KMS-11 (cell line): ENCODE measurements around the gene CAGE1.
"Not testable (repeated sequence)": the region's sequence is repeated elsewhere in the genome, so short reads cannot be mapped to it uniquely, and the experiment has no call there.

Source experiments
- H2AFZ ChIP-seq: fragments of 200-600 bp; sonication (generic); 2 replicates; pipeline ENCODE4 v1.6.1; 2016; ENCODE audit warnings: antibody characterized with exemption, mixed run types, low read depth
- H3K27ac ChIP-seq: fragments of 200-600 bp; sonication (generic); 2 replicates; pipeline ENCODE4 v1.6.1; 2016; ENCODE audit warnings: mild to moderate bottlenecking, mixed run types
- H3K27me3 ChIP-seq: fragments of 200-600 bp; sonication (generic); 2 replicates; pipeline ENCODE4 v1.6.1; 2017; ENCODE audit warnings: mild to moderate bottlenecking, low read depth, mixed run types, moderate library complexity; ENCODE audit not compliant: insufficient read depth
- H3K36me3 ChIP-seq: fragments of 200-600 bp; sonication (generic); 2 replicates; pipeline ENCODE4 v1.6.1; 2017; ENCODE audit warnings: mild to moderate bottlenecking, mixed run types; ENCODE audit not compliant: insufficient read depth
- H3K4me1 ChIP-seq: fragments of 200-600 bp; sonication (generic); 2 replicates; pipeline ENCODE4 v1.6.1; 2016; ENCODE audit warnings: mild to moderate bottlenecking, low read depth, mixed run types; ENCODE audit not compliant: poor library complexity, severe bottlenecking
- H3K4me2 ChIP-seq: fragments of 200-600 bp; sonication (generic); 2 replicates; pipeline ENCODE4 v1.7.0; 2016; ENCODE audit warnings: mild to moderate bottlenecking, mixed run types
- H3K4me3 ChIP-seq: fragments of 200-600 bp; sonication (generic); IDR thresholded peaks from 2 replicates; pipeline ENCODE4 v1.6.1; 2017; ENCODE audit warnings: low read depth, low read length, mixed read lengths; ENCODE audit not compliant: insufficient read depth
- H3K79me2 ChIP-seq: fragments of 200-600 bp; sonication (generic); 2 replicates; pipeline ENCODE4 v1.6.1; 2016; ENCODE audit warnings: low read depth, mixed run types; ENCODE audit not compliant: insufficient read depth
- H3K9ac ChIP-seq: fragments of 200-600 bp; sonication (generic); 2 replicates; pipeline ENCODE4 v1.6.1; 2016; ENCODE audit warnings: mild to moderate bottlenecking, mixed run types
- H4K20me1 ChIP-seq: fragments of 200-600 bp; sonication (generic); 2 replicates; pipeline ENCODE4 v1.6.1; 2016; ENCODE audit warnings: mild to moderate bottlenecking, mixed run types; ENCODE audit not compliant: insufficient read depth
- CTCF ChIP-seq: fragments of 200-600 bp; sonication (generic); conservative IDR thresholded peaks from 2 replicates; pipeline ENCODE4 v1.6.1; 2017; ENCODE audit warnings: low read depth, mild to moderate bottlenecking, antibody characterized with exemption, low read length, moderate library complexity, mixed read lengths

Gene CAGE1

GRCh38 chr6:7317538-7317937 lies 72.0 kb downstream of the CAGE1 start:
- Histone ChIP-seq H3K27ac (no peak overlapping the region), H3K36me3 (no peaks in the 10 kb centered on the region), H3K4me2 (no peak overlapping the region), H2AFZ (no peak overlapping the region), H3K9ac (no peak overlapping the region), H3K4me1 (peaks cover 8% of the 10 kb centered on the region), H3K27me3 (no peaks in the 10 kb centered on the region), H3K79me2 (peaks cover 3% of the 10 kb centered on the region), H3K4me3 (no peak overlapping the region), H4K20me1 (no peaks in the 10 kb centered on the region)
- TF ChIP-seq CTCF = no peak

- H3K27ac ChIP-seq = no peak overlapping the region
- no peak overlapping the region for H3K4me3 ChIP-seq
- no peak for TF ChIP-seq CTCF
- peaks cover 10% of the 10 kb centered on the region for H3K79me2 ChIP-seq
- H4K20me1 ChIP-seq = no peaks in the 10 kb centered on the region
- peaks cover 8% of the 10 kb centered on the region for H3K4me1 ChIP-seq
- no peak overlapping the region for H3K9ac ChIP-seq
- H3K36me3 ChIP-seq = no peaks in the 10 kb centered on the region
- no peak overlapping the region for H2AFZ ChIP-seq
- no peak overlapping the region for H3K4me2 ChIP-seq
- H3K27me3 ChIP-seq = no peaks in the 10 kb centered on the region
Measured at GRCh38 chr6:7316658-7317533, 72.6 kb downstream of the CAGE1 start.

GRCh38 chr6:7315948-7316365 lies 73.6 kb downstream of the CAGE1 start:
- H2AFZ ChIP-seq = no peak overlapping the region
- no peak overlapping the region for H3K27ac ChIP-seq
- peaks cover 18% of the 10 kb centered on the region for H3K4me1 ChIP-seq
- H3K4me2 ChIP-seq = no peak overlapping the region
- TF ChIP-seq CTCF = no peak
- H4K20me1 ChIP-seq = no peaks in the 10 kb centered on the region
- H3K79me2 ChIP-seq = peaks cover 19% of the 10 kb centered on the region
- peaks cover 2% of the 10 kb centered on the region; the same call in 1 of the 2 replicates for H3K36me3 ChIP-seq
- no peak overlapping the region for H3K9ac ChIP-seq
- no peak overlapping the region for H3K4me3 ChIP-seq
- H3K27me3 ChIP-seq = no peaks in the 10 kb centered on the region

GRCh38 chr6:7315087-7315947 lies 74.2 kb downstream of the CAGE1 start:
- H3K36me3 ChIP-seq, H3K4me3 ChIP-seq, H3K9ac ChIP-seq, H2AFZ ChIP-seq, H4K20me1 ChIP-seq, H3K27me3 ChIP-seq, H3K27ac ChIP-seq, H3K4me2 ChIP-seq: not testable (repeated sequence)
- peaks cover 26% of the 10 kb centered on the region for H3K79me2 ChIP-seq
- H3K4me1 ChIP-seq = peaks cover 22% of the 10 kb centered on the region
